ENCODE data around the gene TIGD3. TPM values are rescaled to one million over a fixed set of nuclear protein-coding genes. Genes with fewer than 3 reads are reported as not detected.

The TIGD3 gene
- total RNA-seq, 1 donor from 2014 or later: not detected

DNA sequence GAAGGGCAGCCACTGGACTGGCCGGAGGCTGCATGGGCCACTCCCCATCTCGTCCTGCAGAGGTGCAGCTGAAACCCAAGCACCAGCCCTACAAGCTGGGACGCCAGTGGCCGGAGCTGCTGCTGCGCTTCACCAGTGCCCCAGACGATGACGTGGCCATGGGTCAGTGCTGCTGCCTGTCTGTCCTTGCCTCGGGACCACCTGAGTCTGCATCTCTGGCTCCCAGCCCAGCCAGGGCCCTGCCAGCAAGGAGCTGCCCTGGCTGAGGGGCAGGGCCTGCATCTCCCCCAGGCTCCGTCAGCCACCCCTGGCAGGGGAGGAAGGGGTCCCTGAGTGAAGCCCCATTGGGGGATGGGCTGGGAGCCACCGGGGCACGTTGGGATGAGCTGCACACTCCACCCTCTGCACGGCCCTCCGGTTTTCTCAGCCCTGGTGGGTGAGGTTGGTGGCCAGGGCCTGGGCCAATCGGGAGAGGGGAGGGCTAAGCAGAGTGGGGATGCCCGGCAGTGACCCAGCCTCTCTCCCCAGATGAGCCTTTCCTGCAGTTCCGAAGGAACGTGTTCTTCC, 39.0 kb downstream of the TIGD3 start:
- Histone ChIP-seq H3K27me3 (no peaks in the 10 kb centered on the region), H3K4me3 (no peak overlapping the region), H3K4me1 (peaks cover 0 to 20% of the 10 kb centered on the region in 2 donors), H3K36me3 (peaks cover 46 to 48% of the 10 kb centered on the region in 2 donors), H3K27ac (no peak overlapping the region), H3K9me3 (no peaks in the 10 kb centered on the region)
- TF ChIP-seq, protein P1, sequence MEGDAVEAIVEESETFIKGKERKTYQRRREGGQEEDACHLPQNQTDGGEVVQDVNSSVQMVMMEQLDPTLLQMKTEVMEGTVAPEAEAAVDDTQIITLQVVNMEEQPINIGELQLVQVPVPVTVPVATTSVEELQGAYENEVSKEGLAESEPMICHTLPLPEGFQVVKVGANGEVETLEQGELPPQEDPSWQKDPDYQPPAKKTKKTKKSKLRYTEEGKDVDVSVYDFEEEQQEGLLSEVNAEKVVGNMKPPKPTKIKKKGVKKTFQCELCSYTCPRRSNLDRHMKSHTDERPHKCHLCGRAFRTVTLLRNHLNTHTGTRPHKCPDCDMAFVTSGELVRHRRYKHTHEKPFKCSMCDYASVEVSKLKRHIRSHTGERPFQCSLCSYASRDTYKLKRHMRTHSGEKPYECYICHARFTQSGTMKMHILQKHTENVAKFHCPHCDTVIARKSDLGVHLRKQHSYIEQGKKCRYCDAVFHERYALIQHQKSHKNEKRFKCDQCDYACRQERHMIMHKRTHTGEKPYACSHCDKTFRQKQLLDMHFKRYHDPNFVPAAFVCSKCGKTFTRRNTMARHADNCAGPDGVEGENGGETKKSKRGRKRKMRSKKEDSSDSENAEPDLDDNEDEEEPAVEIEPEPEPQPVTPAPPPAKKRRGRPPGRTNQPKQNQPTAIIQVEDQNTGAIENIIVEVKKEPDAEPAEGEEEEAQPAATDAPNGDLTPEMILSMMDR (IDR thresholded peaks at IDR 0.05): no peak
- no peak for DNase-seq (ENCODE audit: low spot score in 2 of 2)
- intact Hi-C loops (cut with DNase I): no loop called here

DNA sequence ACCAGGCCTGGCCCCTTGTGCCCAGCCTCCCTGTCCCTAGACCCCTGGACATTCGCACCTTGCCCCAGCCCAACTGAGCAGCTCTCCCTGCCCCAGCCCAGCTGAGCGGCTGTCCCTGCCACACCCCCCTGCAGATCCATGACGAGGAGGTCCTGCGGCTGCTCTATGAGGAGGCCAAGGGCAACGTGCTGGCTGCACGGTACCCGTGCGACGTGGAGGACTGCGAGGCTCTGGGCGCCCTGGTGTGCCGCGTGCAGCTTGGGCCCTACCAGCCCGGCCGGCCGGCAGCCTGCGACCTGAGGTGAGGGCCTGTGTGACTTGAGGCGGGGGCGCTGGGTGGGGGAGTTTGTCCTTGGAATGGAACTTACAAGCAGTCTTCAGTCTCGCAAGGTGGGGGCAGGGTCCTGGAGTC, 39.6 kb downstream of the TIGD3 start:
- DNase-seq (ENCODE audit: low spot score in 2 of 2): no peak
- Histone ChIP-seq H3K36me3 (peaks cover 46 to 52% of the 10 kb centered on the region in 2 donors), H3K4me3 (no peak overlapping the region), H3K9me3 (no peaks in the 10 kb centered on the region), H3K4me1 (peaks cover 0 to 17% of the 10 kb centered on the region in 2 donors), H3K27ac (no peak overlapping the region), H3K27me3 (no peaks in the 10 kb centered on the region)
- TF ChIP-seq, protein P1 (IDR thresholded peaks at IDR 0.05): no peak
- intact Hi-C loops (cut with DNase I): no loop called here

DNA sequence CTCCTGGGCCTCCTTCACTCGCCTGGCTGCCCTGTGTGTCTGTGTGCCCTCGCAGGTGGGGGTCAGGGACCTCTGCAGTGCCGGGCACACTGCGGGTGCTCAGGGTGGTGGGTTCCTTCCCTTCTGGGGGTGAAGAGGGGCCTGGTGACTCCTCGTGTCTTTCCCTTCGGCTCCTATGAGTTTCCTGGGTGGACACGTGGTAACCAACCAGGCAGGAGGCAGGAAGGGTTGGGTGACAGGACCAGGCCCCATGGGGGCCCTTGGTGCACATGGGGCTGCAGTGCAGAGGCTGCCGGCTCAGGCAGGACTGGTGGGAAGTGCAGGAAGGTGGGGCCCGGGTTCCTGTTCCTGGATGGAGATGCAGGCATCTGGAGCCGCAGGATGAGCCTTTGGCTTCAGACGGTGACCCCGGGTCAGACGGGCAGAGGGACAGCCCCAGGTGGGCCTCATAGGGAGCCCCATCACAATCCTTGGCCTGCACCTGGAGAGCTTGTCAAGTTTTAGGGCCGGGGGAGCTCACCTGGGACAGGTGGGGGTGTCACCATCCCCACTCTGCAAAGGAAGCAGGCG, 41.5 kb downstream of the TIGD3 start:
- DNase-seq (ENCODE audit: low spot score in 2 of 2): no peak
- TF ChIP-seq, protein P1 (IDR thresholded peaks at IDR 0.05): no peak
- no peaks in the 10 kb centered on the region for H3K27me3 ChIP-seq
- intact Hi-C loops (cut with DNase I): no loop called here
- no peak overlapping the region for H3K4me3 ChIP-seq
- no peaks in the 10 kb centered on the region for H3K9me3 ChIP-seq
- H3K4me1 ChIP-seq: no peaks in the 10 kb centered on the region
- peaks cover 65% of the 10 kb centered on the region in 2 donors for H3K36me3 ChIP-seq
- H3K27ac ChIP-seq: no peak overlapping the region

DNA sequence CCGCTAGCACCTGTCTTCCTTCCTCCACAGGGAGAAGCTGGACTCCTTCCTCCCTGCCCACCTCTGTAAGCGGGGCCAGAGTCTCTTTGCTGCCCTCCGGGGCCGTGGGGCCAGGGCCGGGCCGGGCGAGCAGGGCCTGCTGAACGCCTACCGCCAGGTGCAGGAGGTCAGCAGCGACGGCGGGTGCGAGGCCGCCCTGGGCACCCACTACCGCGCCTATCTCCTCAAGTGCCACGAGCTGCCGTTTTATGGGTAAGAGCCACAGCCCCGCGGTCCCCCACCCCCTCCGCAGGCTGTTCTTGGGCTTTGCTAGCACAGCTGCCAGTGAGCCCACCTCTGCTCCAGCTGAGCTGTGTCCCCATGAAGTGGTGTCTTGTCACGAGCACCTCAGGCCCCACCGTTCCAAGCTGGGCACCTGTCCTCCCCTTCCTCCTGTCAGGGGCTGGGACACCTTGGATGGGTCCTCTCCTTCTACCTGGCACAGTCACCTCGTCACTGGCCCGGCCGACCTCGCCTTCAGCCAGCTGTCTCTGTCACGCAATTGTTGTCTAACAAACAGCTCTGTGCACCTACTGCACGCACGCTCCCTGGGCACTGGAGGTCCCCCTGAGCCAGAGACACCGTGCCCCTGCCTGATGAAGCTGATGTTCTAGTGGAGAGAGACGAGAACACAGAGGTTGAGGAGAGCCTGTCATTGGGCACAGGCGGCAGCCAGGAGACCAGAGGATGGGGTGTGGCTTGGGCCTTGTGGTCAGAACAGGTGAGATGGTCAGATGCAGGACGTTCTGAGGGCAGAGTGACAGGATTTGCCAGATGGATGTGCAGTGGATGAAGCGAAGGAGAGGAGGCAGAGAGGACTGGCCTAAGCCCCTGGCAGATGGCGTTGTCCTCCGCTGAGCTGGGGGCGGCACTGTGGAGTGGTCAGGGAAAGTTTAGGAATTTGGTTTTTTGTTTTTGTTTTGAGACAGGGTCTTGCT, 42.5 kb downstream of the TIGD3 start:
- no peaks in the 10 kb centered on the region for H3K27me3 ChIP-seq
- DNase-seq (ENCODE audit: low spot score in 2 of 2): no peak
- H3K27ac ChIP-seq: no peak overlapping the region
- no peak overlapping the region for H3K4me3 ChIP-seq
- no peaks in the 10 kb centered on the region for H3K9me3 ChIP-seq
- intact Hi-C loops (cut with DNase I): no loop called here
- H3K4me1 ChIP-seq: no peaks in the 10 kb centered on the region
- TF ChIP-seq, protein P1 (IDR thresholded peaks at IDR 0.05): no peak
- H3K36me3 ChIP-seq: peaks cover 65 to 68% of the 10 kb centered on the region in 2 donors

DNA sequence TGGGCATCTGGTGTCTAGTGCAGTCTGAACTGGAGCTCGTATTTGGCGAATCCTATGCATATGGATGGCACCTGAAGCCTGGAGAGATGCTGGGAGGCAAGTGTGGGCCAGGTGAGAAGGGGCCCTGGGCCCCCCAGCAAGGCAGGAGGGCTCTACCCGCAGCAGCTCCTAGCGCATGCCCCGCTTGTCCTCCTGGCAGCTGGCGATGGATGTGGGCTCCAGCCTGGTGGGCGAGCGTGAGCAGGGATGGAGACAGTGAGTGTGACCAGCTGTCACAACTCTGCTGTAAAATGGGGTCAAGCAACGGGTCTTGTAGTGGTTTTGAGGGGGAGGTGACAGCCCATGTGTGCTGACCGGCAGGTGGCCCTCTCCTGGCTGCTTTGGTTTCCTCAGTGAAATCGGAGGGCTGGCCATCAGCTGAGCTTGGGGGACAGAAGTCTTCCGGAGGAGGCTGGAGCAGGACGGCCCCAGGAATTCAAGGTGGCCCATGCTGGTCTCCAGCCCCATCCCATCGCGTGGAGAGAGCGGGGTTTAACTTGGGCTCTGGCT, 43.9 kb downstream of the TIGD3 start:
- TF ChIP-seq, protein P1 (IDR thresholded peaks at IDR 0.05): no peak
- no peak for DNase-seq (ENCODE audit: low spot score in 2 of 2)
- Histone ChIP-seq H3K4me3 (no peak overlapping the region), H3K36me3 (peaks cover 65 to 70% of the 10 kb centered on the region in 2 donors), H3K27me3 (no peaks in the 10 kb centered on the region), H3K9me3 (no peaks in the 10 kb centered on the region), H3K27ac (no peak overlapping the region), H3K4me1 (no peaks in the 10 kb centered on the region)
- intact Hi-C loops (cut with DNase I): no loop called here

Measured in ascending aorta (tissue), 2 donors.